Prostate gland (tissue), 2 donors: ENCODE data around the gene PLCB4.
A peak's percentile ranks its signal among the peaks of the same experiment; 100 is the strongest.

Experiments used
- CTCF ChIP-seq, 4 experiments: fragments of 200-600 bp in 2 of 4; fragments of 450-650 bp in 2 of 4; sonication (generic) in 2 of 4; IDR thresholded peaks; 1 replicate in 3 of 4; 2 replicates in 1 of 4; pipeline ENCODE4 v1.5.1; 2016 to 2019; ENCODE audit warnings: antibody characterized with exemption in 4 of 4, mild to moderate bottlenecking in 2 of 4, moderate library complexity in 2 of 4
- POLR2A ChIP-seq: fragments of 450-650 bp; IDR thresholded peaks from one replicate; pipeline ENCODE4 v1.6.1; 2016; ENCODE audit warnings: antibody characterized with exemption, mild to moderate bottlenecking

- TF ChIP-seq POLR2A, result no peak
- TF ChIP-seq CTCF (IDR thresholded peaks at IDR 0.05), result peak in 1 of 4 experiments; percentile 8
These were observed 146.7 kb downstream of the PLCB4 start for GRCh38 chr20:9215539-9215938.
